GM20000 (cell line): ENCODE measurements around the gene ADARB2.

Experiments
- DNase-seq: peaks from one replicate; pipeline ENCODE4 v3.0.0; 2012; ENCODE audit warnings: low spot score
- CTCF ChIP-seq: IDR thresholded peaks from 2 replicates; pipeline ENCODE4 v1.5.1; 2012; ENCODE audit warnings: mild to moderate bottlenecking, control low read depth; ENCODE audit errors: extremely low read depth, missing control alignments

ADARB2 gene

GRCh38 chr10:1706711-1707110 lies 30.6 kb downstream of the ADARB2 start:
- TF ChIP-seq CTCF = no peak
- no peak for DNase-seq

GRCh38 chr10:1706256-1706655 lies 31.1 kb downstream of the ADARB2 start:
- TF ChIP-seq CTCF = no peak
- no peak for DNase-seq

GRCh38 chr10:1698185-1698584 lies 39.1 kb downstream of the ADARB2 start:
- no peak for TF ChIP-seq CTCF
- DNase-seq = no peak

GRCh38 chr10:1696106-1696505 lies 41.2 kb downstream of the ADARB2 start:
- DNase-seq = no peak
- no peak for TF ChIP-seq CTCF

- no peak for TF ChIP-seq CTCF
- DNase-seq = no peak
Measured at GRCh38 chr10:1690086-1690485, 47.2 kb downstream of the ADARB2 start.

GRCh38 chr10:1688531-1688930 lies 48.8 kb downstream of the ADARB2 start:
- DNase-seq = no peak
- TF ChIP-seq CTCF = no peak

- TF ChIP-seq CTCF = no peak
- no peak for DNase-seq
Measured at GRCh38 chr10:1687623-1688150, 49.6 kb downstream of the ADARB2 start.
